B cell (primary cell): ENCODE measurements around the gene IKZF1.

ENCODE experiments used
- CTCF ChIP-seq: fragments of 200-600 bp; IDR thresholded peaks from one replicate; pipeline ENCODE4 v1.8.0; 2022; ENCODE audit warnings: antibody characterized with exemption, mild to moderate bottlenecking
- EZH2 ChIP-seq: IDR thresholded peaks from 2 replicates; pipeline ENCODE4 v1.6.1; 2012; ENCODE audit warnings: borderline replicate concordance, low read depth, mild to moderate bottlenecking, moderate library complexity, low read length; ENCODE audit not compliant: insufficient read depth, poor library complexity, severe bottlenecking

GRCh38 chr7:50409856-50410745 lies 105.6 kb downstream of the IKZF1 start:
- TF ChIP-seq CTCF = no peak
- no peak for TF ChIP-seq EZH2
